Activated naive CD4-positive, alpha-beta T cell treated with anti-CD3 and anti-CD28 coated beads, Interleukin-2, amount 10 ng/mL, durations not matched to agents 7 days and 5 days (primary cell): ENCODE measurements around the gene PIK3AP1.
A peak's percentile ranks its signal among the peaks of the same experiment; 100 is the strongest.
"Not testable (repeated sequence)": the region's sequence is repeated elsewhere in the genome, so short reads cannot be mapped to it uniquely, and the experiment has no call there.

ENCODE experiments used
- CTCF ChIA-PET: fragments of 350-600 bp; sonication (Branson Sonifier 250); formaldehyde crosslinking; loops from one replicate; lab custom pipeline; 2021; ENCODE audit warnings: antibody characterized with exemption; lab: Charles Lee
- DNase-seq: peaks from one replicate; pipeline ENCODE4 v3.0.0-alpha.2; 2020
- H3K27ac Mint-ChIP-seq: one replicate; pipeline ENCODE4 v1.8.0; 2021; ENCODE audit warnings: mild to moderate bottlenecking, moderate library complexity, mixed read lengths
- H3K27me3 Mint-ChIP-seq: one replicate; pipeline ENCODE4 v1.8.0; 2021; ENCODE audit warnings: mild to moderate bottlenecking, mixed read lengths
- H3K36me3 Mint-ChIP-seq: one replicate; pipeline ENCODE4 v1.8.0; 2021; ENCODE audit warnings: mixed read lengths
- H3K4me1 Mint-ChIP-seq: one replicate; pipeline ENCODE4 v1.8.0; 2021; ENCODE audit warnings: mixed read lengths
- H3K4me3 Mint-ChIP-seq: one replicate; pipeline ENCODE4 v1.8.0; 2021; ENCODE audit warnings: mild to moderate bottlenecking, moderate library complexity, mixed read lengths
- H3K9me3 Mint-ChIP-seq: one replicate; pipeline ENCODE4 v1.8.0; 2021; ENCODE audit warnings: mixed read lengths

Gene PIK3AP1

GRCh38 chr10:96720422-96721206, at the start of gene PIK3AP1:
TSS of gene PIK3AP1 (minus strand) at chr10:96720514. CDS start at chr10:96720394, 120 bp downstream.
- peak; percentile 55 for DNase-seq
- H3K36me3 Mint-ChIP-seq = no peaks in the 10 kb centered on the region
- no peaks in the 10 kb centered on the region for H3K9me3 Mint-ChIP-seq
- peak within 1 kb of the TSS; percentile 78 for H3K4me3 Mint-ChIP-seq
- H3K4me1 Mint-ChIP-seq = peaks cover 18% of the 10 kb centered on the region
- CTCF ChIA-PET = interaction anchor here (0.9 kb wide), 1 partner anchor 80 kb away, joined by 3 read pairs; no protein-coding TSS in a partner anchor
- peaks cover 32% of the 10 kb centered on the region for H3K27me3 Mint-ChIP-seq
- H3K27ac Mint-ChIP-seq = no peak within 1 kb of the TSS

- H3K27me3 Mint-ChIP-seq = peaks cover 3% of the 10 kb centered on the region
- H3K27ac Mint-ChIP-seq = no peak overlapping the region
- H3K4me1 Mint-ChIP-seq = no peaks in the 10 kb centered on the region
- peaks cover 8% of the 10 kb centered on the region for H3K9me3 Mint-ChIP-seq
- H3K4me3 Mint-ChIP-seq = no peak overlapping the region
- no peaks in the 10 kb centered on the region for H3K36me3 Mint-ChIP-seq
- DNase-seq = no peak
- CTCF ChIA-PET = no interaction called here
These were observed 47.8 kb upstream of the PIK3AP1 start for GRCh38 chr10:96768136-96768535.

GRCh38 chr10:96767611-96768010, 47.3 kb upstream of the PIK3AP1 start:
- CTCF ChIA-PET = no interaction called here
- Mint-ChIP-seq H3K36me3 (no peaks in the 10 kb centered on the region), H3K9me3 (peaks cover 6% of the 10 kb centered on the region), H3K27me3 (peaks cover 3% of the 10 kb centered on the region), H3K4me1 (no peaks in the 10 kb centered on the region), H3K4me3 (no peak overlapping the region), H3K27ac (no peak overlapping the region)
- no peak for DNase-seq

- peak; percentile 83 for DNase-seq
- Mint-ChIP-seq H3K9me3 (no peaks in the 10 kb centered on the region), H3K4me1 (no peaks in the 10 kb centered on the region), H3K27me3 (peaks cover 8% of the 10 kb centered on the region), H3K36me3 (no peaks in the 10 kb centered on the region), H3K4me3 (no peak overlapping the region), H3K27ac (no peak overlapping the region)
- CTCF ChIA-PET = interaction anchor here (1.5 kb wide), 1 partner anchor 18 kb away, joined by 3 read pairs; no protein-coding TSS in a partner anchor
These were observed 45.3 kb upstream of the PIK3AP1 start for GRCh38 chr10:96765406-96766240.

GRCh38 chr10:96764425-96765060, 44.2 kb upstream of the PIK3AP1 start:
- Mint-ChIP-seq H3K9me3 (no peaks in the 10 kb centered on the region), H3K27me3 (peaks cover 5% of the 10 kb centered on the region), H3K27ac (no peak overlapping the region), H3K4me1 (no peaks in the 10 kb centered on the region), H3K4me3 (no peak overlapping the region), H3K36me3 (no peaks in the 10 kb centered on the region)
- CTCF ChIA-PET = interaction anchor here (0.6 to 2.1 kb wide), 6 partner anchors 11 to 388 kb away, joined by 3 to 9 read pairs (median 3); no protein-coding TSS in a partner anchor
- no peak for DNase-seq

- Mint-ChIP-seq H3K27ac (no peak overlapping the region), H3K9me3 (no peaks in the 10 kb centered on the region), H3K4me1 (no peaks in the 10 kb centered on the region), H3K4me3 (no peak overlapping the region), H3K36me3 (no peaks in the 10 kb centered on the region), H3K27me3 (peaks cover 12% of the 10 kb centered on the region)
- CTCF ChIA-PET = no interaction called here
- DNase-seq = no peak
These were observed 38.1 kb upstream of the PIK3AP1 start for GRCh38 chr10:96758423-96758822.

GRCh38 chr10:96756111-96756903, 36.0 kb upstream of the PIK3AP1 start:
- Mint-ChIP-seq H3K4me1 (no peaks in the 10 kb centered on the region), H3K4me3 (no peak overlapping the region), H3K27me3 (peaks cover 14% of the 10 kb centered on the region), H3K36me3 (no peaks in the 10 kb centered on the region), H3K27ac (no peak overlapping the region), H3K9me3 (no peaks in the 10 kb centered on the region)
- DNase-seq = no peak
- CTCF ChIA-PET = no interaction called here

- Mint-ChIP-seq H3K27ac (no peak overlapping the region), H3K4me1 (peaks cover 3% of the 10 kb centered on the region), H3K27me3 (peaks cover 10% of the 10 kb centered on the region), H3K4me3 (no peak overlapping the region), H3K9me3 (no peaks in the 10 kb centered on the region), H3K36me3 (no peaks in the 10 kb centered on the region)
- CTCF ChIA-PET = interaction anchor here (1.3 kb wide), 1 partner anchor 10 kb away, joined by 3 read pairs; no protein-coding TSS in a partner anchor
- DNase-seq = no peak
These were observed 33.6 kb upstream of the PIK3AP1 start for GRCh38 chr10:96753956-96754355.

GRCh38 chr10:96752375-96752774, 32.1 kb upstream of the PIK3AP1 start:
- Mint-ChIP-seq H3K9me3 (no peaks in the 10 kb centered on the region), H3K4me1 (peaks cover 15% of the 10 kb centered on the region), H3K27me3 (peaks cover 10% of the 10 kb centered on the region), H3K36me3 (no peaks in the 10 kb centered on the region), H3K27ac (no peak overlapping the region), H3K4me3 (no peak overlapping the region)
- DNase-seq = no peak
- CTCF ChIA-PET = no interaction called here

GRCh38 chr10:96750316-96750715, 30.0 kb upstream of the PIK3AP1 start:
- H3K4me3 Mint-ChIP-seq, DNase-seq, CTCF ChIA-PET, H3K36me3 Mint-ChIP-seq, H3K27ac Mint-ChIP-seq, H3K9me3 Mint-ChIP-seq: not testable (repeated sequence)
- peaks cover 10% of the 10 kb centered on the region for H3K27me3 Mint-ChIP-seq
- H3K4me1 Mint-ChIP-seq = peaks cover 15% of the 10 kb centered on the region

GRCh38 chr10:96747734-96748550, 27.6 kb upstream of the PIK3AP1 start:
- Mint-ChIP-seq H3K4me3 (no peak overlapping the region), H3K36me3 (no peaks in the 10 kb centered on the region), H3K27me3 (peaks cover 4% of the 10 kb centered on the region), H3K27ac (no peak overlapping the region), H3K4me1 (peaks cover 15% of the 10 kb centered on the region), H3K9me3 (no peaks in the 10 kb centered on the region)
- CTCF ChIA-PET = interaction anchor here (1.9 to 2.5 kb wide), 2 partner anchors 107 to 108 kb away, joined by 4 to 8 read pairs; no protein-coding TSS in a partner anchor
- DNase-seq = no peak

GRCh38 chr10:96746503-96746902, 26.2 kb upstream of the PIK3AP1 start:
- Mint-ChIP-seq H3K36me3 (no peaks in the 10 kb centered on the region), H3K27me3 (peaks cover 4% of the 10 kb centered on the region), H3K4me1 (peaks cover 15% of the 10 kb centered on the region), H3K27ac (no peak overlapping the region), H3K4me3 (no peak overlapping the region), H3K9me3 (no peaks in the 10 kb centered on the region)
- DNase-seq = no peak
- CTCF ChIA-PET = interaction anchor here (1.0 to 2.5 kb wide), 2 partner anchors 104 to 107 kb away, joined by 3 to 8 read pairs; no protein-coding TSS in a partner anchor
